ENCODE data around the gene CEP250.

- TF ChIP-seq CTCF (conservative IDR thresholded peaks at IDR 0.05; ENCODE audit: low read length) (no peak), EZH2phosphoT487 (IDR thresholded peaks at IDR 0.05; ENCODE audit: borderline replicate concordance, low read depth, low read length) (no peak)
These were observed 55.7 kb downstream of the CEP250 start for GRCh38 chr20:35510951-35511735.

Data from OCI-LY7 (cell line).